Measurements from ENCODE around the gene MAST3.

DNA sequence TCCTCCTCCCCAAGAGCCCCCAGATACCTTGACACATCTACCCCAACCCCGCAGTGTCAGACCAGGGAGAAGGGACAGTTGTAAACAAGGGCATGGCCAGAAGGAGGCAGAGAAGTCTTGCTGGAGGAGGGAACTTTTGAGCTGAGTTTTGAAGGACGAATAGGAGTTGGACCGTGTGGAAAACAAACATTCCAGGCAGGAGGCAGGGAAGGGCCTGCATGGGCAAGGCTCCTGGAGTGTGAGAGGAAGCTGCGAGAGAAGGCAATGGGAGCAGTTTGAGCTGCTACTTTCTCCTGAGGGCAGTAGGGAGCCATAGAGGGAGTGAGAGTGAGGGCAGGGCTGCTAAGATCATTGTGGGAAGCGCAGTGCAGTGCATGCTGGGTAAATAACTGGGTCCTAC, 34.1 kb upstream of the MAST3 start:
- TF ChIP-seq ZMAT3 (CRISPR knock-in tag; conservative IDR thresholded peaks at IDR 0.05) (no peak), ZNF224 (CRISPR knock-in tag; IDR thresholded peaks at IDR 0.05) (no peak)

Data from HepG2 (cell line).